Stimulated activated naive CD8-positive, alpha-beta T cell treated with anti-CD3 and anti-CD28 coated beads, Interleukin-15, amount 100 ng/mL, for 72 hours (primary cell): ENCODE measurements around the gene DNAJC1.

Experiments
- ATAC-seq: fragments of 150-1000 bp; cut with Tn5 transposase; 2 replicates; pipeline ENCODE4 v1.10.0; 2021; ENCODE audit warnings: mild to moderate bottlenecking, moderate library complexity
- DNase-seq, 2 donors: peaks; one replicate each; pipeline ENCODE4 v3.0.0; 2021 to 2022
- H3K27ac Mint-ChIP-seq, 2 donors: one replicate each; pipeline ENCODE4 v1.8.0; 2022; ENCODE audit warnings: mild to moderate bottlenecking in 2 of 2, mixed read lengths in 2 of 2, moderate library complexity in 2 of 2
- H3K27me3 Mint-ChIP-seq: one replicate; pipeline ENCODE4 v1.8.0; 2022; ENCODE audit warnings: mixed read lengths
- H3K4me1 Mint-ChIP-seq: one replicate; pipeline ENCODE4 v1.8.0; 2022; ENCODE audit warnings: mild to moderate bottlenecking, mixed read lengths
- H3K4me3 Mint-ChIP-seq, 2 donors: one replicate each; pipeline ENCODE4 v1.8.0; 2022; ENCODE audit warnings: mild to moderate bottlenecking in 2 of 2, mixed read lengths in 2 of 2, moderate library complexity in 1 of 2
- H3K9me3 Mint-ChIP-seq, 2 donors: one replicate each; pipeline ENCODE4 v1.8.0; 2022; ENCODE audit warnings: mixed read lengths in 2 of 2

Gene DNAJC1

GRCh38 chr10:21707498-21707897, 296.0 kb downstream of the DNAJC1 start:
- H3K9me3 Mint-ChIP-seq: no peaks in the 10 kb centered on the region
- ATAC-seq: no peak
- H3K27me3 Mint-ChIP-seq: no peaks in the 10 kb centered on the region
- no peak overlapping the region for H3K27ac Mint-ChIP-seq
- H3K4me3 Mint-ChIP-seq: no peak overlapping the region
- DNase-seq: no peak
- H3K4me1 Mint-ChIP-seq: peaks cover 61% of the 10 kb centered on the region
